HG03575 (cell line): Measurements from ENCODE around the gene DHX30.
"Not testable (repeated sequence)": the region's sequence is repeated elsewhere in the genome, so short reads cannot be mapped to it uniquely, and the experiment has no call there.

Experiments
- ATAC-seq: cut with Tn5 transposase; IDR thresholded peaks from one replicate; pipeline ENCODE4 v1.9.1; 2021; ENCODE audit not compliant: unreplicated experiment, insufficient number of reproducible peaks, low FRiP score; ENCODE audit errors: extremely low read depth

DHX30 gene

GRCh38 chr3:47870702-47871260 lies 67.8 kb downstream of the DHX30 start:
- ATAC-seq, result no peak

GRCh38 chr3:47871389-47871788 lies 68.5 kb downstream of the DHX30 start:
- ATAC-seq, result no peak

- ATAC-seq, result no peak
Measured at GRCh38 chr3:47872916-47873315, 70.0 kb downstream of the DHX30 start.

GRCh38 chr3:47874438-47874837 lies 71.5 kb downstream of the DHX30 start:
- ATAC-seq, result no peak

GRCh38 chr3:47874913-47875312 lies 72.0 kb downstream of the DHX30 start:
- no peak for ATAC-seq

- ATAC-seq, result no peak
Measured at GRCh38 chr3:47877290-47877689, 74.4 kb downstream of the DHX30 start.

- ATAC-seq, result no peak
Measured at GRCh38 chr3:47877719-47878118, 74.8 kb downstream of the DHX30 start.

GRCh38 chr3:47882338-47882737 lies 79.4 kb downstream of the DHX30 start:
- ATAC-seq, result no peak

- ATAC-seq, result no peak
Measured at GRCh38 chr3:47884603-47885002, 81.7 kb downstream of the DHX30 start.

- no peak for ATAC-seq
Measured at GRCh38 chr3:47885168-47885567, 82.2 kb downstream of the DHX30 start.

GRCh38 chr3:47887991-47888390 lies 85.1 kb downstream of the DHX30 start:
- not testable (repeated sequence) for ATAC-seq

GRCh38 chr3:47888986-47889757 lies 86.2 kb downstream of the DHX30 start:
- ATAC-seq, result no peak

- ATAC-seq, result no peak
Measured at GRCh38 chr3:47890126-47890827, 87.3 kb downstream of the DHX30 start.

GRCh38 chr3:47890828-47891612 lies 88.1 kb downstream of the DHX30 start:
- ATAC-seq, result no peak

- ATAC-seq, result no peak
Measured at GRCh38 chr3:47891613-47892005, 88.7 kb downstream of the DHX30 start.

GRCh38 chr3:47892286-47893040 lies 89.5 kb downstream of the DHX30 start:
- no peak for ATAC-seq

- ATAC-seq, result no peak
Measured at GRCh38 chr3:47895241-47895640, 92.3 kb downstream of the DHX30 start.

- no peak for ATAC-seq
Measured at GRCh38 chr3:47896736-47897135, 93.8 kb downstream of the DHX30 start.

- ATAC-seq, result no peak
Measured at GRCh38 chr3:47897954-47898353, 95.0 kb downstream of the DHX30 start.
